Heart left ventricle (tissue), 16 donors: ENCODE measurements around the gene NOSTRIN. TPM values are rescaled to one million over a fixed set of nuclear protein-coding genes. Genes with fewer than 3 reads are reported as not detected.
A peak's percentile ranks its signal among the peaks of the same experiment; 100 is the strongest.

ENCODE experiments used
- ATAC-seq, 4 donors: fragments of 200-7000 bp; cut with Tn5 transposase; one replicate each; pipeline ENCODE4 v1.9.1; 2020 to 2022; ENCODE audit warnings: moderate library complexity in 4 of 4, mild to moderate bottlenecking in 3 of 4, moderate number of reproducible peaks in 1 of 4
- DNase-seq, 5 donors: peaks; one replicate each; pipeline ENCODE4 v3.0.0-alpha.2; 2020
- H3K27ac ChIP-seq, 12 donors: fragments of 200-600 bp; sonication (generic) in 4 of 12; one replicate each; pipeline versions ENCODE4 v1.5.0 to v1.8.0; 2016 to 2022; ENCODE audit warnings: mild to moderate bottlenecking in 2 of 12
- H3K27me3 ChIP-seq, 9 donors: fragments of 200-600 bp; sonication (generic) in 2 of 9; one replicate each; pipeline versions ENCODE4 v1.5.1 to v1.8.0; 2016 to 2022; ENCODE audit warnings: mild to moderate bottlenecking in 3 of 9
- H3K36me3 ChIP-seq, 9 donors: fragments of 200-600 bp; sonication (generic) in 2 of 9; one replicate each; pipeline versions ENCODE4 v1.5.0 to v1.8.0; 2018 to 2022; ENCODE audit warnings: mild to moderate bottlenecking in 2 of 9
- H3K4me1 ChIP-seq, 12 donors: fragments of 200-600 bp; sonication (generic) in 4 of 12; one replicate each; pipeline versions ENCODE4 v1.5.0 to v1.8.0; 2016 to 2022; ENCODE audit warnings: mild to moderate bottlenecking in 3 of 12
- H3K4me3 ChIP-seq, 12 donors: fragments of 200-600 bp; sonication (generic) in 4 of 12; one replicate each; pipeline versions ENCODE4 v1.5.0 to v1.8.0; 2017 to 2022; ENCODE audit warnings: mild to moderate bottlenecking in 9 of 12, moderate library complexity in 4 of 12
- H3K9me3 ChIP-seq, 12 donors: fragments of 200-600 bp; sonication (generic) in 4 of 12; one replicate each; pipeline versions ENCODE4 v1.5.0 to v1.8.0; 2016 to 2022; ENCODE audit warnings: mild to moderate bottlenecking in 1 of 12
- POLR2A ChIP-seq, 2 donors: fragments of 450-650 bp; IDR thresholded peaks; one replicate each; pipeline ENCODE4 v1.6.1; 2017; ENCODE audit warnings: antibody characterized with exemption in 2 of 2, mild to moderate bottlenecking in 2 of 2, moderate library complexity in 2 of 2
- WGBS, 4 donors: extraction: QIAGEN DNeasy Blood & Tissue Kit in 2 of 4; methylation state at CpG; one replicate each; pipeline versions ENCODE4 v1.1.5 to v1.1.7; 2013 to 2018; 5-methylcytosine and 5-hydroxymethylcytosine counted together
- intact Hi-C, 10 donors: fragments of 100-400 bp; cut with DNase I; formaldehyde crosslinking; loops; one replicate each; pipeline versions ENCODE4 v1.11.1 to v1.14.2; 2022
- polyA plus RNA-seq, 2 donors: library from polyadenylated mRNA; stranded (reverse); fragments of 200-250 nt; gene quantifications; one replicate each; pipeline ENCODE4 v1.2.3, GENCODE V29; 2013
- total RNA-seq, 9 donors: library from RNA; depleted of rRNA in 2 of 9; stranded (reverse); fragments of >200 nt in 2 of 9; fragmentation: NEBNext Ultra II Directional in 3 of 9; extraction: Animal tissue kit (Norgen Biotek cat#: 25700) in 3 of 9; gene quantifications; one replicate each; pipeline versions ENCODE4 v1.1.0 to v1.2.4, GENCODE V29; 2016 to 2023
- TF ChIP-seq, protein P1 (sequence below), 12 donors: fragments of 200-600 bp; sonication (generic) in 4 of 12; IDR thresholded peaks; one replicate each; pipeline versions ENCODE4 v1.5.0 to v1.8.0; 2018 to 2022; ENCODE audit warnings: antibody characterized with exemption in 12 of 12, mild to moderate bottlenecking in 5 of 12
- donor health status: ischemic (EF 13 %, LVEDD 7.1; RV severe dilation, severe dysfunction).
- donor health status: healthy with polysubstance abuse.
- donor health status: DM: no; HTN: yes; CAD: no.
- donor health status: DM: no; HTN: no; CAD: no.
- donor health status: ischemic (EF 25% LVEDD 6.9; RV normal size, moderate dysfunction).
- donor health status: ischemic (EF 25% LVEDD 5.7; RV mildly dilated, moderate dysfunction).
- donor health status: healthy.
- donor health status: DM: yes; HTN: yes; CAD: no.
- donor health status: ischemic (EF 35%, LVEDD 5.7; RV mildly dilated, moderate dysfunction).
- donor health status: nonischemic (EF 11% LVEDD 7.7; RV severe dilation, severe dysfunction).
- donor health status: DM: yes; HTN: yes; CAD: no.
- donor health status: PGD.
- donor health status: ischemic (EF 29% LVEDD 5.4; RV normal size, mild dysfunction).
- donor health status: nonischemic (EF 23%, LVEDD 6.1; RV moderate dilation, normal function).

Gene NOSTRIN
- total and polyA plus RNA-seq, 11 donors, result 8.2 to 19.1 (median 10.1) TPM

DNA sequence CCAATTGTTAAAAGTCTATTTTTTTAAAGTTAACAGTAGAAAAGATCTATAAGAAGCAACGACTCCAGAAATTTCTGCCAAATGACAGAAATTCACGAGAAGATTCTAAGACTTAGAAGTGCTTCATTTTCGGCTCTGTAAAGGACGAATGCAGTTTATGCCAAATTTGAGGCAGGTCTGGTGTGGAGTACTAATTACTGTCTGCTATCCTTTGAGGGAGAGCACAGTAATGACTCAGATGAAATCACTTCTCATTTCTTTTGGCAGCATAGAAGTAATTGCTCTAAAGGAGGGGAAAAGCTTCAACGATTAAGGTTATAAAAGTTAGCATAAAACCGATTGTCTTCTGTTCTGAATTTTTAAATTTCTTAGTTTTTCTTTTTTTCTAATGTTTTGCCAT, 110.0 kb downstream of the NOSTRIN start:
- peaks cover 0 to 5% (median 0%) of the 10 kb centered on the region in 12 donors for H3K9me3 ChIP-seq
- H3K27me3 ChIP-seq, result peaks cover 0 to 6% (median 0%) of the 10 kb centered on the region in 9 donors
- WGBS, 4 donors, result 65 to 73% (median 68%) methylated on average over 6 of the region's 6 CpGs
- intact Hi-C loops, result loop anchor here in 1 of 10 donors (2.0 kb wide), 1 partner anchor 142 kb away; no protein-coding TSS in a partner anchor
- no peak for DNase-seq
- TF ChIP-seq POLR2A (IDR thresholded peaks at IDR 0.05), result no peak
- TF ChIP-seq, protein P1, sequence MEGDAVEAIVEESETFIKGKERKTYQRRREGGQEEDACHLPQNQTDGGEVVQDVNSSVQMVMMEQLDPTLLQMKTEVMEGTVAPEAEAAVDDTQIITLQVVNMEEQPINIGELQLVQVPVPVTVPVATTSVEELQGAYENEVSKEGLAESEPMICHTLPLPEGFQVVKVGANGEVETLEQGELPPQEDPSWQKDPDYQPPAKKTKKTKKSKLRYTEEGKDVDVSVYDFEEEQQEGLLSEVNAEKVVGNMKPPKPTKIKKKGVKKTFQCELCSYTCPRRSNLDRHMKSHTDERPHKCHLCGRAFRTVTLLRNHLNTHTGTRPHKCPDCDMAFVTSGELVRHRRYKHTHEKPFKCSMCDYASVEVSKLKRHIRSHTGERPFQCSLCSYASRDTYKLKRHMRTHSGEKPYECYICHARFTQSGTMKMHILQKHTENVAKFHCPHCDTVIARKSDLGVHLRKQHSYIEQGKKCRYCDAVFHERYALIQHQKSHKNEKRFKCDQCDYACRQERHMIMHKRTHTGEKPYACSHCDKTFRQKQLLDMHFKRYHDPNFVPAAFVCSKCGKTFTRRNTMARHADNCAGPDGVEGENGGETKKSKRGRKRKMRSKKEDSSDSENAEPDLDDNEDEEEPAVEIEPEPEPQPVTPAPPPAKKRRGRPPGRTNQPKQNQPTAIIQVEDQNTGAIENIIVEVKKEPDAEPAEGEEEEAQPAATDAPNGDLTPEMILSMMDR (IDR thresholded peaks at IDR 0.05), result no peak
- no peaks in the 10 kb centered on the region for H3K36me3 ChIP-seq
- H3K27ac ChIP-seq, result no peak overlapping the region
- peaks cover 0 to 7% (median 0%) of the 10 kb centered on the region in 12 donors for H3K4me1 ChIP-seq
- no peak for ATAC-seq
- peak overlapping the region in 6 of 12 donors; percentile 1 to 32 (median 18) for H3K4me3 ChIP-seq

GRCh38 chr2:168912901-168913369, 110.5 kb downstream of the NOSTRIN start:
- Histone ChIP-seq H3K27ac (no peak overlapping the region), H3K4me1 (peaks cover 0 to 7% (median 0%) of the 10 kb centered on the region in 12 donors), H3K9me3 (peaks cover 0 to 5% (median 0%) of the 10 kb centered on the region in 12 donors), H3K27me3 (peaks cover 0 to 6% (median 0%) of the 10 kb centered on the region in 9 donors), H3K4me3 (peak overlapping the region in 6 of 12 donors; percentile 1 to 32 (median 18)), H3K36me3 (no peaks in the 10 kb centered on the region)
- peak; percentile 9 to 65 (median 36) for DNase-seq
- TF ChIP-seq, protein P1 (IDR thresholded peaks at IDR 0.05), result no peak
- no peak for TF ChIP-seq POLR2A (IDR thresholded peaks at IDR 0.05)
- peak; percentile 42 to 74 (median 72) for ATAC-seq
- 17 to 33% (median 25%) methylated on average over 21 of the region's 21 CpGs for WGBS, 4 donors
- intact Hi-C loops, result loop anchor here in 1 of 10 donors (2.0 kb wide), 1 partner anchor 142 kb away; no protein-coding TSS in a partner anchor

GRCh38 chr2:168913495-168913894, 111.1 kb downstream of the NOSTRIN start:
- H3K36me3 ChIP-seq, result no peaks in the 10 kb centered on the region
- peaks cover 0 to 6% (median 0%) of the 10 kb centered on the region in 9 donors for H3K27me3 ChIP-seq
- no peak overlapping the region for H3K27ac ChIP-seq
- WGBS, 4 donors, result 85 to 96% (median 90%) methylated on average over 4 of the region's 4 CpGs
- H3K4me1 ChIP-seq, result peaks cover 0 to 7% (median 0%) of the 10 kb centered on the region in 12 donors
- ATAC-seq, result no peak
- intact Hi-C loops, result loop anchor here in 1 of 10 donors (2.0 kb wide), 1 partner anchor 143 kb away; no protein-coding TSS in a partner anchor
- H3K9me3 ChIP-seq, result peaks cover 0 to 5% (median 0%) of the 10 kb centered on the region in 12 donors
- DNase-seq, result no peak
- no peak for TF ChIP-seq POLR2A (IDR thresholded peaks at IDR 0.05)
- TF ChIP-seq, protein P1 (IDR thresholded peaks at IDR 0.05), result no peak
- H3K4me3 ChIP-seq, result no peak overlapping the region

Other genes with a start within 250 kb of the NOSTRIN start
- gene SPC25, start 87.8 kb downstream of the NOSTRIN start, total RNA-seq, result 1 to 10 TPM in 2 of 9 donors, under 1 TPM in 3, not detected in 4; 0.40 to 3.8 (median 0.79) TPM
- under 1 TPM in 1 of 2 donors, not detected in 1; 0.14 TPM for gene SPC25, start 87.8 kb downstream of the NOSTRIN start, polyA plus RNA-seq
- gene G6PC2, start 98.7 kb downstream of the NOSTRIN start, total RNA-seq, result under 1 TPM in 2 of 9 donors, not detected in 7; 0.12 to 0.21 TPM
- not detected for gene G6PC2, start 98.7 kb downstream of the NOSTRIN start, polyA plus RNA-seq
- gene ABCB11, start 228.7 kb downstream of the NOSTRIN start, total RNA-seq, result under 1 TPM in 4 of 9 donors, not detected in 5; 0.05 to 0.09 (median 0.09) TPM
- under 1 TPM in 1 of 2 donors, not detected in 1; 0.10 TPM for gene ABCB11, start 228.7 kb downstream of the NOSTRIN start, polyA plus RNA-seq